NCI-H1417 treated with DMSO at 0.1 percent for 48 hours (cell line): ENCODE measurements around the gene PAPPA.

Experiments used
- DNase-seq: peaks from one replicate; lab custom pipeline; 2025; lab: John Stamatoyannopoulos, UW

Gene PAPPA

DNA sequence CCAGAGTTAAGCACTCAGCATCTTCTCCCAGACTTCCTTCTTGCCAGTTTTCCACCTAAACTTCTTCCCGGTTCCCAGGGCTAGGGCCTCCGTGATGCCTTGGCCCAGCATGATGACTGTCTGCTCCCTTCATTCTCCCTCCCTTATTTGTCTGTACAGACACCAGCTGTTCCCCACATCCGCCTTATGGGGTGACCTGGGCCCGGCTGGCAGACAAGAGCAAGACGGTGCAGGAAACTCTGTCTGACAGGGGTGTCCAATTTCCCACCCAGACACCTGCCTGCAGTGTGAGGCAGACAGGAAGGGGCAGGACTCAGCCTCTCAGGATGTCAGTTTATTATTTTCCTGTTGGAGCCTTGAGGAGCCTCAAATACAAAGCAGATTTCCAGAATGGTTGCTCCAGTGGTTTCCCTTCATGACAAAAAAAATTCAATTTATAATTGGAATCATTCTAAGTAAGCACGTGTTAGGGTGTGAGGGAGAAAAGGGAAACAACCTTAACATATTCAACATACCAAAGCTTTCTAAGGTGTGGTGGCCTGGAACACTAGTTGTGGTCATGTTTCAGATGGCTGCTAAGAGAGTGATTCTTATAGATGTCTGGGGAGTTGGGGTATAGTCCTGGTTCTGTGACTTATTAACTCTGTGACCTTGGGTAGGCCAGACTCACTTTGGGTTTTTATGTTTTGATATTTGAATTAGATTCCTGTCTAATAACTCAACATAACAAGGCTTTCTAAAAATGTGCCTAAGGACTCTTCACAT is 234.5 kb downstream of the PAPPA start:
- no peak for DNase-seq

DNA sequence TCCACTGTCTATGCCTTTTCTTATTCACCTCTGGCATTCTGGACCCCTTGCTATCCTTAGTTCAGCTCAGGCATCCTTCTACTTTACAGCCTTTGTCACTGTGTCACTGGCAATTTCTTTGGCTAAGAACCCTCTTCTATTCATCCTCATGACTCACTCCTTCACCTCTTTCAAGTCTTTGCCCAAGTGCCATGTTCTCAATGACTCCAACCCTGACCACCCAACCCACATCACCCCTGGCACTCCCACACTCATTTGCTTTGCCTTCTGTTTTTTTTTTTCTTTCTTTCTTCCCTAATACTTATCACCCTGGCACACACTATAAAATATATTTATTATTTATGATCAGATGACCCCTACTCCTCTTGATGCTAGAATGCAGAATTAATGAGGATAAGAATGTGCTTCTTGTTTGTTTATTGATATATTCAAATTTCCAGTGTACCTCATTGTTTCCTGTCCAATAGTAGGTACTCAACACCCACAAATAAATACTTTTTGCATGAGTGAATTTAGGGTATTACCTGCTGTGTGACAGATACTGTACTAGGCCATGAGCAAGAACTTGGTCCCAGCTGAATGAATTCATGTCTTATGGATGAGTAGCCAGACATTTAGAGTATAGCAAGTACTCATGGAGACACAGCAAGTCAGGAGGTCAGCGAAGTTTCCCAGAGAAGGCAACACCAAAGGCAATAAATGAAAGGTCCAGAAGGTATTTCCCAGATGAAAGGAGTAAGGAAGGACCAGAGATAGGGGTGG is 236.1 kb downstream of the PAPPA start:
- DNase-seq = no peak

DNA sequence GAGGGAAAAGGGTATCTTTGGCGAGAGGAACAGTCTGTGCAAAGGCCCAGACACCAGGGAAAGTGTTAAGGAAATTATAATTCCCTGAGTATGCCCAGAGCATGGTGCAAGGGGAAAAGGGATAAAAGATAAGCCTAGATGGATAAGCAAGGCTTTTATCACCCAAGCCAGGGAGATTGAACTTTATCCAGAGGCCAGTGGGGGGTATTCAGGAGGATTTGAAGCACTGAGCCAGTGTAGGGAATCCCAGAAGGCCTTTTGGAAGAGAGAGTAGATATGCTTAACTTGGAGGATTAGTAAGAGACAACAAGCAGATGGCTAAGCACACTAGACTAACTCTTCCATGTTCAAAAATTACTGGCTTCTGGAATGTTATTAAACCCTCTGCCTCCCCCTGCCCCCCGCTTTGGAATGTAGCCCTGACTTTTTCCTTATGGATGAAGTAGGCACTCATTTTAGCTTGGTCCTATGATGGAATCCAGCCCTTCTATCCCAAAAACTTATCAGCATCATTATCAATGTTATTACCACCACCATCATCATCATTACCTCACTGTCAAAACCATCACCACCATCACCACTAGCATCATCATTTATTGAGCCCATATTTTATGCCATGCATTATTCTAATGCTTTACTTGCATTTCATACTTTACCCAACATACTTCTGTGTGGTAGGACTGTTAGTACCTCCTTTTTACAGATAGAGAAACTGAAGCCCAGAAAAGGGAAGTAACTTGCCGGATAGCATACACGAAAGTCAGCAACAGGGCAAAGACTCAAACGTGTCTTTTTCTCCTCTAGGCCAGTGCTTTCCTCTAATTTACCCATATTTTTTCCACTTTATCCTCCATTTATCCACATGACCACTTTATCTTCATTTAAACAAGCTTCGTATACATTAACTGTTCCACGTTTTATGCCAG is 237.0 kb downstream of the PAPPA start:
- no peak for DNase-seq

DNA sequence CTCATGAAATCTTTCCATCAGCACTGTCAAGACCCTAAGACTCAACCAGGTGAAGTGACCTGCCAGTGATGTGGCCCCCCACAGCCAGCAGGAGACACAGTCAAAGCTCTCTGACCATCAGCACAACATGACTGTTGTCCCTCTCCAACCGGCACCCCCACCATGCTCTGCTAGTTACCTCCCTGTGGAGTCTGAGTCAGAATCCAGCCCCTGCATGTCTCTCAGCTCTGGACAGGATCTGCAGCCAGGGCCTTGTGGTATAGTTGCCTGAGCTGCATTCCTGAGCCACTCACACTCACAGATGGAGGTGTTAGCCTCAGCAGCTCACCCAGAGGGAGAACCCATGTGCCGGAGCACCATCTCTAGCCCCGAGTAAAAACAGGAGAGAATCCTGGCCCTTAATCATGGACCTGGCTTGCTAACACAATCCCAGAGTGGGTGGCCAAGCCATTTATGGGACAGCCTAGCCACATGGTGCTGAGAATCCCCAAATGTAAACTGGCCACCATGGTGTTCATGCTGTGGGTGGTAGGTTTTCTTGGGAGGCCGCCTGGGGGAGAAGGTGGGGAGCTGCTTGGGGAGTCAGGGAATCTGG is 237.8 kb downstream of the PAPPA start:
- no peak for DNase-seq

DNA sequence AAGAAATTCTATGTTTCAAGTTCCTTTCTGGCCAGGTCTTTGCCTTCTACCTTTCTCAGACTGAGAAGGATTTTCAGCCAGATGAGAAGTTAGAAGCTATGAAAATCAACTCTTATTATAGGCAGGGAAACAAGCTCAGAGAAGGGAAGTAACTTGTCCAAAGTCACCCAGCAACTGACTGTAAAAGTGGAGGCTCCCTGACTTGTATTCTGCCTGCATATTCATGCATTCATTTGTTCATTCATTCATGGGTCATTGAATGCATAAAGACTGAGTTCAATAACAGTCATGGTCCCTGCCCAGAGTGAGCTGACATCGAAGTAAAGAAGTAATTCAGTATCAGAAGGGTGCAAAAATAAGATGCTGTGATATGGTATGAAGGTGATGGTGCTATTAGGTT is 239.6 kb downstream of the PAPPA start:
- no peak for DNase-seq

DNA sequence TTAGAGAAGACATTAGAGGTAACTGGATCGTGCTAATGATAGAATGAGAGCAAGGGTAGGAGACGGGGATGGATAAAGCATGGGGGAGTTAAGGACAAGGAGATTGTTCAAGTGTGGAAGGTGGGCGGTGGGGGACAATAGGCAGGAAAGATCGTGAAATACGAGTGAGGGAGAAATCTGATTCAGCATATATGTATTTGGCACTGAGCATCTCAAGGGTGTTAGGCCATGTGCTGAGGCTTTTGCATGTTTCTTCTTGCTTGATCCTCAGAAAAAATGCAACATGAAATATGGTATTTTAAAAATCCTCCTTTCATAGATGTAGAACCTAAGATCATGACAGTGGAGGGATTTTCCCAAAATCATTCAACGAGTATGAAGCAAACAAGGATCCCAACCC is 240.5 kb downstream of the PAPPA start:
- DNase-seq = no peak

DNA sequence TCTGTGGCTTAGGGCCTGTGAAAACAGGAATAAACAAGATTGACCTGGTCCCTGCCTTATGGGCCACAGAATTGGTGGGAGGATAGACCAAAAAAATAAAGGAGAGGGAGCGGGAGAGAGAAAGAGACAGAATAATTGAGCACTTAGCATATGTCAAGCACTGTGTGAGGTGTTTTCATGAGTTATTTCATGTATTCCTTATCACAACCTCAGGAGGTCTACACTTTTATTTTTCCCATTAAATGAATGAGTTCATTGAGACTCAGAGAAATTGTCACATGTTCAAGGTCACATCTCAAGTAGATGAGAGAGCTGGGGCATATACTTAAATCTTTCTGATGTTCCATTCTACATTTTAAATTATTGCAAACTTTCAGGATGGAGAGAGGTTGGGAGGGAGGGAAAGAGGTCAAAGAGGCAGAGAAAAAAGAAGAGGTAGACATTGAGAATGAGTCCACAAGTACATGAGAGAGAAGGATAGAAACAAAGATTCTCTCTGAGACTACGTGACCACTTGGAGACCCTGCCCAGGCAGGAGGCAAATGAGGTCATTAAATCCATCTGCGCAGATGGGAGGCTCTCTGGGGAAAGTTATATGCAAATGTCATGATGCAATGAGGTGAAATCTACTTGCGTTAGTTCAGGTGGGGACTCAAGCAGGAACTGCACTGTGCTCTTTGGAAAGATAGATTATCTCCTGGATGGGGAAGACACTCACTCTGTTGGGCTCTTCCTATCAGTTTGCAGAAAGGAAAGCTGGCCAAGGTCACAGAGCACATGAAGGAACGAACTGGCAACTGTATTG is 241.5 kb downstream of the PAPPA start:
- no peak for DNase-seq

DNA sequence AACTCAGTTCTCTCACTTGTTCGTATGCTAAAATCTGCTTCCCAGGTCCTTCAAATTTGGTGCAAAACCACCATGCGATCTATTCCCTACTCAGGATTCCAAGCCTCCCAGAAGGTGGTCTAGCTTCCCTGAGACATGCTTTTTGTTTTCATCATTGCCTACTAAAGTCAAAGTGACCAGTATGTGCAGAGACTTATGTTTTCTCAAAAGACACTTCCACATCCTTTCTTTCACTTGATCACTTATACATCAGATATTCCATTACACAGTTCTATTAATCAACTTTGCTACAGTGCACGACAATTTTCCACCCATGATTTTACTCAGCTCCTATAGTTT is 242.1 kb downstream of the PAPPA start:
- no peak for DNase-seq

DNA sequence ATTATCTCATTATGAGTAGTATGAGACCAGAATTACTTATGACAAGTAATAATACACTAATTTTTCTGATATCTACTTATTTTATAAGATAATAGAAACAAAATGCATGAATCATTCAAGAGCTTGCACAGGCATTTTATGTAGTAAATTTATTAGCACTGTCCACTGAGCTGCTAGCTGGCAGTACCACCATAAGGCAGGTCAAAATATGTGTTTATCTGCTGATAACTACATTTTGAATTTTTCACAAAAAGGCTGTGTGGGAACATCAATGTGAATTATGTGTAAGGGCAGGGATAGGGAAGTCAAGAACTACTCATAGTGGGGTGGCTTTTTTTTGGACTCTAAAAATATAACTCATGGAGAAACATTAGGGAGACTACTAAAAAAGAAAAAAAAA is 249.6 kb downstream of the PAPPA start:
- no peak for DNase-seq

DNA sequence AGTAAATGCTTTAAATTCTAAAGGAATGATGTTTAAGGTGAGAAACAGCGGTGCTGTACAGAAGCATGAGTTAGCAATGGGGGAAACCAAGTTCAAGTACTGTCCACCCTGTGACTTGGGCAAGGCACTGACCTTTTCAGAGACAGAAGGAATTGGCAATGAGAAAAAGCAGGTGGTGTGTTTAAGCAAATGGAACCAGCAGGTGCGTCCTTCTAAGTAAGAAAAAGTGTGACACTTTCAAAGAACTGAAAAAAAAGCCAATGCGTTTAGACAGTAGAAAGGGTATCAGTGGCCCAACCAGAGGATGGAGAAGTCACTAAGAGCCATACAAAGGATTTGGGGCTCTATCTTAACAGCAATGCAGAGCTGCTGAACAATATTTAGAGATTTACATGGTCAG is 250.6 kb downstream of the PAPPA start:
- DNase-seq = no peak

DNA sequence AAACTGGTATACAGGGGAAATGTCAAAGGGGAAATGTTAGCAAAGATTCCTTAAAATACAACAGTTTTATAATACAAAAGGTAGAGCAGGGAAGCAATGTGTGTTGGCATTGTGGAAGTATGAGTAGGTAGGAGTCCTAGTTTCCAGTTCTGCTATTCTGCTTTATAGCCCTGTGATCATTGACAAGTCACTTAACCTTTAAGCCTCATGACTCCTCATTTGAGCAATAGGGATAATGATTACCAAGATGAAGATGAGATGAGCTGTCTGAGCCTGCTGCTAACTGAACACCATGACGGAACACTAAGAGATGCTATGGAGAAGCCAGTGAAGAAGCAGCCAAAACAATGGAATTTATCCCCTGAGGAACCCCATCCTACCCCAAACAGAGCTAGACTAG is 251.7 kb downstream of the PAPPA start:
- no peak for DNase-seq

DNA sequence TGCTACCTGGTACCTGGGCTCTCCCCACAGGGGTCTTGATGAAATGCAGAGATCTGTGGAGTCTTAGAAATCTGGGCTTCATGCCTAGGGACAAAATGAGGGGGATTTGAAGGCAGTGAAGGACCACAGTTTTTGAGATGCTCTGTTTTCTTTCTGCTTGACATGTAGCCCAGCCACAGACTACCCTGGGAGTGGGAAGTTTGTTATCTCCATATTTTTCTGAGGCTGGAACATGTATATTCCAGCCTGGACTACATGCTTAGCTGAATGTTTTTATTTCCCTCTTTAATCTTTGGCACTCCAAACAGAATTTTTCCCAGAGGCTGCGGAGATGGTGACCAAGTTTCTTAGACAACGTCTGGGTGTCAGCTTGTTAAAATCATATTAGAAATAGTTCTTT is 252.9 kb downstream of the PAPPA start:
- no peak for DNase-seq

DNA sequence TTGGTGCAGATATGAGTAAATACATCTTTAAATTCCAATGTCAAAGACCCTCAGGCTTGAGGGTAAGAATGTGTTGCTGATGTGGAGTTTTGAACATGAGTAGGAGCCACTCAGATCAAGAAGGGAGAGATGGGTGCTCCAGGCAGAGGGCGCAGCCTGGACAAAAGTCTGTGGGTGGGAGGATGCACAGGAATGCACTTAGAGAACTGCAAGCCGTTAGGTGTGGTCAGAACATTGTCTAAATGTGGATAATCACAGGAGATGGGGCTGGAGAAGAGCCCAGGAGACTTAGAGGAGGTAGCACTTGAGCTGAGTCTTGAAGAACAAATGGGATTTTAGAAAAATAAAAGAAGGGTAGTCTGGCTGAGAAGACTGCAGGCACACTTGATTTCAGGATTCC is 255.5 kb downstream of the PAPPA start:
- DNase-seq = no peak

DNA sequence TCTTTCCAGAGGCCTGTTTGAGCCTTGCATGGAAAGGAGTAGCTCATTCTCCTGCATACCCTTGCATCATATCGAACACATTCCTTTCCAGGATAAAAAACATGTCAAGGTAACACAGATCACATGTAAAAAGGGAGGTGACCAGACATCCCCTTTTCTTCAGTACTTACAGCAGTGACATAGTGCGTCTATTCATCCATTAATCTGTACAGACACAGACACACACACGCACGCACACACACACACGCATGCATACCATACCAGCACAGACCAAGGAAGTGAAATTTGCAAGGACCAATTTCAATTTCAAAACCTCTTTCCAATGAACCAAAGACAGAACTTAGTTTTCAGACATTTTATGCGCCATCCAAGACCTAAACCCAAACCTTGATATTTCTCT is 256.0 kb downstream of the PAPPA start:
- no peak for DNase-seq

DNA sequence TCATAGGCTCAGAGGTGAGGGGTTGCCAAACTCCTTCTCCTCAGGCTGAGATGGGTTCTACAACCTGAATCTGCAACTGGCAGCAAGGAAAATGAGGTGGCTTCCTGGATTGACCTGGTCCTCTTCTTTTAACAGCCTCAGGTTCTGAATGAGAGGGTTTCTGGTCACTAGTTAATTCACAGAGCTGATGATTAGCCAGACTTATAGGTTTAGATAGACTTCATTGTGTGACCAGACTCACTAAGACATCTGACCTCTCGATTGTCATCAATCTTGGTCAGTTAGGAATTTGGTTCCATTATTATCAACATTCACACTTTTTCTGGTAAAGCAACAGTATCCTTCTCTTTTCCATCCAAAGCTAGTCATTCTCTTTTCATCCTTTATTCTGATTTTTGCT is 257.9 kb downstream of the PAPPA start:
- no peak for DNase-seq

DNA sequence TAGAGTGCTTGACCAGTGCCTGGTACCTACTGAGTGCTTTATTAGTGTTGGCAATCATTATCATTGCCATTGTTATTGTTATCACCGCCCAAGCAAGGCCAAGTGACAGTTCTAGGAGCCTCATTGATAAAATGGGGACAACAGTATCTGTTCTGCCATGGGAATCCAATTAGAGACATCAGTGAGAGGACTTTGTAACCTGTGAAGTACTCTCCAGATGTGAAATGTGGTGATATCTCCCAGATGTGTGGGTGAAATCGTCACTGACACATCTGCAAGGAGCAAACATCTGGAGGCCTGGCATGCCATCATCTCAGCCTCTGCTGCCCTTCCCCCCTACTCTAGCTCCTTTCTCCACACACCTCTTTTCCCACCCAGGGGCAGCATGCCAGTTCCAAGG is 260.8 kb downstream of the PAPPA start:
- no peak for DNase-seq

DNA sequence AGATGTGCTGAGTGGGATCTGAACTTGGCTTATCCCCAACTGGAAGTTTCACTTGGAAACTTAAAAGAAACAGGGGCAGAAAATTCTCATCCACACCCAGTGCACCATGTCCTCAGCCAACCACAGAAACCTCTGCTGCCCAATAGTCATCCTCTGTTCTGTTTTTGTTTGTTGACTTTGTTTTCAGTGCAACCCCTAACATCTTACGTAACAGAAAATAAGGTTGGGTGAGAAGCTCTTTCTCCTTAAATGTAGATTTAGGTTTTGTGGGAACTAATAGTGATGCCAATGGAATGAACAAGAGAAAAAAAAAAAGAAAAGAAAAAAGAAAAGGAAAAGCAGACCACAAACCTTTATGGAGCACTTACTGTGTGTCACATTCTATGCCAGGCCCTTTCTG is 262.8 kb downstream of the PAPPA start:
- no peak for DNase-seq

DNA sequence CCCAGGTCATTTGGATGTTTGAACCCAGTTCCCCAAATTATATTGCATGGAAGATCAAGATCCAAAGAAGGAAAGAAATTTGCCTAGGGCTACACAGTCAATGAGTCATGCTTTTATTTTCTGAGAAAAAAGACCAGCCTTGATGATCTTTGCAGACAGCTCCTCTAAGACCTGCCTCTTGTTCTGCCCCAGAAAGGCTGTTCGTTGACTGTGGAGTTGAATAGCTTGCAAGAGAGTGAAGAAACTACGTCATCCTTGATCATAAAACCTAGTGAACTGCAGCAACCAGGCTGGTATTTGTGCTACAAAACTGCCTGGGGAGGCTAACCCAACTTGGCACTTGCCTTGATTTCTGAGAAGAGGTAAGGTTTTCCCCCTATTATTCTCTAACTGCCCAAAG is 263.9 kb downstream of the PAPPA start:
- no peak for DNase-seq

DNA sequence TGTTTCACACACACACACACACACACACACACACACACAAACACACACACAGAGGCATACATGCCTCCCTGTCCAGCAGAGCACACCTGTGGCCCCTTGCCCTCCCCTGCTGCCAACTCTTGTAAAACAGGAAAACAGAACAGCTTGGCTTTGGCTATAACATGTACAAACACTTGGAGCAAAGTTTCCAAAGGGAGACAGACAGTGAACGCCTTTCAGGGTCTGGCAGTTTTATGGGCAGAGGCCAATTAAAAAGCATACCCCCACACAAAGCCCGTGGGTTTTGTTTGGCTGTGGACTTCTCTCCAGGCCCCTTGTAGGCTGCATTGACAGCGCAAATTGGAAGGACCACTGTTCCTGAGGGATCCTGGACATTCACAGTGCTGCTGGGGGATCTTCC is 265.6 kb downstream of the PAPPA start:
- no peak for DNase-seq

DNA sequence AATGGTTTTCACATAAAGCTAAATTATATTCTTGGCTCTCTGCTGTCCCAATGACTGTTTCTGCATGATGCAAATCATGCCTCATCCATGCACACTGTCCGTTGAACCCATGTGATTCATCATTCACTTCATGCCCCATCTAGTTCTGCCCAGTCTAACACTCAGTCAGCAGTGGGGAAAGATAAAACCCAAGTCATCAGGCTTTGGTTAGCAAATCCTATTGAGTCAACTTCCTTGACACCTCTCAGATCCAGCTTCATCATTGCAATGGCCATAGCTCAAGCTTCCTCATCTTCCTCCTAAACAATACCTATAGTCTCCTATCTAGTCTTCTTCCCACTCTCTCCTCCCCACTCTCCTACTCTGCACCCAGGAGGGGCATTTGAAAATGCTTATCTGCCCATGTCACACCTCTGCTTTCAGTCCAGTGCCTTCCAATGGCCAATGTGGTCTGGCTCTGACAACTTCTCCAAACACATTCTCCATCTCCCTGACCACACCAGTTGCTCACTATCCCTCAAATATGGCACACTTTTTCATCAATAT is 267.5 kb downstream of the PAPPA start:
- DNase-seq = no peak
